ENCODE measurements around the gene MICALL1.

MICALL1 gene

GRCh38 chr22:37880668-37881440 is 25.2 kb upstream of the MICALL1 start:
- no peak overlapping the region for H3K27ac ChIP-seq
- TF ChIP-seq ZFX (IDR thresholded peaks at IDR 0.05) = no peak

GRCh38 chr22:37884420-37884819 is 21.7 kb upstream of the MICALL1 start:
- TF ChIP-seq CTCF (conservative IDR thresholded peaks at IDR 0.05) (no peak), ZFX (IDR thresholded peaks at IDR 0.05) (no peak)
- H3K27ac ChIP-seq = no peak overlapping the region

GRCh38 chr22:37887584-37888378 is 18.3 kb upstream of the MICALL1 start:
- TF ChIP-seq CTCF (conservative IDR thresholded peaks at IDR 0.05) = no peak
- no peak for TF ChIP-seq ZFX (IDR thresholded peaks at IDR 0.05)
- peak overlapping the region; percentile 50 for H3K27ac ChIP-seq

GRCh38 chr22:37891926-37892325 is 14.2 kb upstream of the MICALL1 start:
- no peak overlapping the region for H3K27ac ChIP-seq

GRCh38 chr22:37892566-37893335 is 13.3 kb upstream of the MICALL1 start:
- no peak overlapping the region for H3K27ac ChIP-seq
- TF ChIP-seq CTCF (conservative IDR thresholded peaks at IDR 0.05) = no peak
- TF ChIP-seq ZFX (IDR thresholded peaks at IDR 0.05) = no peak

More at GRCh38 chr22:37891926-37892325, 14.2 kb upstream of the MICALL1 start:
- TF ChIP-seq CTCF (conservative IDR thresholded peaks at IDR 0.05) = no peak
- no peak for TF ChIP-seq ZFX (IDR thresholded peaks at IDR 0.05)

- H3K27ac ChIP-seq = no peak overlapping the region
- TF ChIP-seq ZFX (IDR thresholded peaks at IDR 0.05) = no peak
- no peak for TF ChIP-seq CTCF (conservative IDR thresholded peaks at IDR 0.05)
These were observed 12.5 kb upstream of the MICALL1 start for GRCh38 chr22:37893583-37893983.

- TF ChIP-seq CTCF (conservative IDR thresholded peaks at IDR 0.05) (no peak), ZFX (IDR thresholded peaks at IDR 0.05) (no peak)
- H3K27ac ChIP-seq = no peak overlapping the region
These were observed 11.0 kb upstream of the MICALL1 start for GRCh38 chr22:37894939-37895670.
